Common myeloid progenitor, CD34-positive (primary cell): ENCODE measurements around the gene CREB5.

Experiments used
- CTCF ChIA-PET: fragments of 350-600 bp; sonication (Branson Sonifier 250); formaldehyde crosslinking; loops from one replicate; lab custom pipeline; 2021; ENCODE audit warnings: antibody characterized with exemption; lab: Charles Lee
- POLR2A ChIA-PET: fragments of 350-600 bp; sonication (Branson Sonifier 250); formaldehyde crosslinking; loops from one replicate; lab custom pipeline; 2021; ENCODE audit warnings: antibody characterized with exemption; lab: Charles Lee
- DNase-seq, 3 donors: peaks; one replicate each; pipeline versions ENCODE4 v3.0.0 to v3.0.0-alpha.2; 2013
- H3K27ac ChIP-seq, 2 experiments: 1 replicate in 1 of 2; 2 replicates in 1 of 2; pipeline ENCODE4 v1.7.0; 2013; ENCODE audit warnings: inconsistent platforms in 2 of 2, low read length in 2 of 2, mild to moderate bottlenecking in 2 of 2, low read depth in 1 of 2, moderate library complexity in 1 of 2; ENCODE audit not compliant: severe bottlenecking in 2 of 2, insufficient read depth in 1 of 2, poor library complexity in 1 of 2
- H3K27me3 ChIP-seq, 5 experiments: replicated peaks in 2 of 5; 1 replicate in 3 of 5; 2 replicates in 2 of 5; pipeline versions ENCODE4 v1.6.1 to v1.7.0; 2013; ENCODE audit warnings: low read length in 4 of 5, mild to moderate bottlenecking in 2 of 5, moderate library complexity in 2 of 5, inconsistent platforms in 1 of 5; ENCODE audit not compliant: insufficient read depth in 5 of 5, control insufficient read depth in 4 of 5
- H3K36me3 ChIP-seq, 4 experiments: 1 replicate in 2 of 4; 2 replicates in 2 of 4; pipeline versions ENCODE4 v1.6.1 to v1.7.0; 2013; ENCODE audit warnings: low read length in 3 of 4, control low read depth in 1 of 4, mild to moderate bottlenecking in 1 of 4; ENCODE audit not compliant: control insufficient read depth in 4 of 4, insufficient read depth in 4 of 4
- H3K4me1 ChIP-seq, 4 experiments: 1 replicate in 3 of 4; 2 replicates in 1 of 4; pipeline versions ENCODE4 v1.6.1 to v1.7.1; 2013; ENCODE audit warnings: low read length in 3 of 4, mild to moderate bottlenecking in 3 of 4, control low read depth in 1 of 4, inconsistent platforms in 1 of 4, moderate library complexity in 1 of 4; ENCODE audit not compliant: control insufficient read depth in 4 of 4, insufficient read depth in 4 of 4; ENCODE audit errors: control extremely low read depth in 1 of 4
- H3K4me3 ChIP-seq, 7 experiments: 1 replicate in 4 of 7; 2 replicates in 3 of 7; pipeline versions ENCODE4 v1.5.1 to v1.7.0; 2013; ENCODE audit warnings: mild to moderate bottlenecking in 7 of 7, low read length in 6 of 7, moderate library complexity in 6 of 7, inconsistent platforms in 2 of 7, low read depth in 2 of 7, control low read depth in 1 of 7; ENCODE audit not compliant: insufficient read depth in 4 of 7, control insufficient read depth in 1 of 7; ENCODE audit errors: extremely low read depth in 1 of 7
- H3K9me3 ChIP-seq, 5 experiments: 1 replicate in 4 of 5; 2 replicates in 1 of 5; pipeline versions ENCODE4 v1.6.1 to v1.7.1; 2013; ENCODE audit warnings: low read length in 4 of 5, mild to moderate bottlenecking in 2 of 5, inconsistent platforms in 1 of 5, low read depth in 1 of 5, moderate library complexity in 1 of 5; ENCODE audit not compliant: control insufficient read depth in 4 of 5, insufficient read depth in 2 of 5; ENCODE audit errors: control extremely low read depth in 1 of 5
- WGBS: methylation state at CpG from one replicate; pipeline ENCODE4 v1.1.5; 2013; ENCODE audit not compliant: insufficient coverage; 5-methylcytosine and 5-hydroxymethylcytosine counted together

Gene CREB5

GRCh38 chr7:28458732-28459131, 46.4 kb downstream of the CREB5 start:
- H3K27ac ChIP-seq = no peak overlapping the region
- ChIA-PET POLR2A (no interaction called here), CTCF (no interaction called here)
- no peaks in the 10 kb centered on the region for H3K36me3 ChIP-seq
- DNase-seq = no peak
- no peaks in the 10 kb centered on the region for H3K4me1 ChIP-seq
- no peaks in the 10 kb centered on the region for H3K9me3 ChIP-seq
- H3K4me3 ChIP-seq = no peak overlapping the region
- WGBS = 92% methylated on average over 8 of the region's 8 CpGs
- H3K27me3 ChIP-seq = peaks cover 0 to 2% (median 0%) of the 10 kb centered on the region in 5 experiments

- H3K4me1 ChIP-seq = no peaks in the 10 kb centered on the region
- H3K4me3 ChIP-seq = no peak overlapping the region
- no peaks in the 10 kb centered on the region for H3K36me3 ChIP-seq
- H3K9me3 ChIP-seq = no peaks in the 10 kb centered on the region
- no peak for DNase-seq
- H3K27me3 ChIP-seq = peaks cover 0 to 2% (median 0%) of the 10 kb centered on the region in 5 experiments
- CTCF ChIA-PET = no interaction called here
- WGBS = 100% methylated on average over 2 of the region's 4 CpGs
- POLR2A ChIA-PET = no interaction called here
- H3K27ac ChIP-seq = no peak overlapping the region
These were observed 47.0 kb downstream of the CREB5 start for GRCh38 chr7:28459306-28459705.

GRCh38 chr7:28465697-28466096, 53.4 kb downstream of the CREB5 start:
- CTCF ChIA-PET = no interaction called here
- Histone ChIP-seq H3K4me1 (no peaks in the 10 kb centered on the region), H3K27me3 (no peaks in the 10 kb centered on the region), H3K9me3 (no peaks in the 10 kb centered on the region), H3K27ac (no peak overlapping the region), H3K36me3 (no peaks in the 10 kb centered on the region), H3K4me3 (no peak overlapping the region)
- POLR2A ChIA-PET = no interaction called here
- DNase-seq = no peak
- 83% methylated on average over 2 of the region's 2 CpGs for WGBS

- no peaks in the 10 kb centered on the region for H3K36me3 ChIP-seq
- no peak overlapping the region for H3K4me3 ChIP-seq
- no peaks in the 10 kb centered on the region for H3K9me3 ChIP-seq
- DNase-seq = no peak
- no peaks in the 10 kb centered on the region for H3K4me1 ChIP-seq
- H3K27ac ChIP-seq = no peak overlapping the region
- WGBS = 69% methylated on average over 7 of the region's 8 CpGs
- CTCF ChIA-PET = no interaction called here
- no peaks in the 10 kb centered on the region for H3K27me3 ChIP-seq
- POLR2A ChIA-PET = no interaction called here
These were observed 54.0 kb downstream of the CREB5 start for GRCh38 chr7:28466341-28466740.

GRCh38 chr7:28466885-28467284, 54.6 kb downstream of the CREB5 start:
- DNase-seq = no peak
- H3K36me3 ChIP-seq = no peaks in the 10 kb centered on the region
- H3K4me3 ChIP-seq = no peak overlapping the region
- no peaks in the 10 kb centered on the region for H3K4me1 ChIP-seq
- CTCF ChIA-PET = no interaction called here
- H3K27ac ChIP-seq = no peak overlapping the region
- WGBS = no CpG with 5 or more reads among the region's 1 CpG
- no peaks in the 10 kb centered on the region for H3K27me3 ChIP-seq
- no peaks in the 10 kb centered on the region for H3K9me3 ChIP-seq
- POLR2A ChIA-PET = no interaction called here

- no peaks in the 10 kb centered on the region for H3K4me1 ChIP-seq
- DNase-seq = no peak
- no peaks in the 10 kb centered on the region for H3K27me3 ChIP-seq
- H3K27ac ChIP-seq = no peak overlapping the region
- no peaks in the 10 kb centered on the region for H3K9me3 ChIP-seq
- ChIA-PET CTCF (interaction anchor here (0.9 kb wide), 1 partner anchor 34 kb away, joined by 3 read pairs; no protein-coding TSS in a partner anchor), POLR2A (no interaction called here)
- no peak overlapping the region for H3K4me3 ChIP-seq
- no peaks in the 10 kb centered on the region for H3K36me3 ChIP-seq
These were observed 57.2 kb downstream of the CREB5 start for GRCh38 chr7:28469562-28469961.

- POLR2A ChIA-PET = no interaction called here
- no peaks in the 10 kb centered on the region for H3K9me3 ChIP-seq
- no CpG with 5 or more reads among the region's 1 CpG for WGBS
- H3K36me3 ChIP-seq = no peaks in the 10 kb centered on the region
- H3K27me3 ChIP-seq = no peaks in the 10 kb centered on the region
- DNase-seq = no peak
- no peaks in the 10 kb centered on the region for H3K4me1 ChIP-seq
- CTCF ChIA-PET = no interaction called here
- H3K27ac ChIP-seq = no peak overlapping the region
- H3K4me3 ChIP-seq = no peak overlapping the region
These were observed 58.0 kb downstream of the CREB5 start for GRCh38 chr7:28470344-28470743.
